Measurements from ENCODE around the gene RTN1.

Gene RTN1

GRCh38 chr14:59849411-59850130 lies 21.0 kb downstream of the RTN1 start:
- DNase-seq = no peak

GRCh38 chr14:59848671-59849070 lies 21.9 kb downstream of the RTN1 start:
- DNase-seq = no peak

- no peak for DNase-seq
These were observed 22.9 kb downstream of the RTN1 start for GRCh38 chr14:59847711-59848110.

GRCh38 chr14:59846595-59846994 lies 24.0 kb downstream of the RTN1 start:
- DNase-seq = no peak

DNA sequence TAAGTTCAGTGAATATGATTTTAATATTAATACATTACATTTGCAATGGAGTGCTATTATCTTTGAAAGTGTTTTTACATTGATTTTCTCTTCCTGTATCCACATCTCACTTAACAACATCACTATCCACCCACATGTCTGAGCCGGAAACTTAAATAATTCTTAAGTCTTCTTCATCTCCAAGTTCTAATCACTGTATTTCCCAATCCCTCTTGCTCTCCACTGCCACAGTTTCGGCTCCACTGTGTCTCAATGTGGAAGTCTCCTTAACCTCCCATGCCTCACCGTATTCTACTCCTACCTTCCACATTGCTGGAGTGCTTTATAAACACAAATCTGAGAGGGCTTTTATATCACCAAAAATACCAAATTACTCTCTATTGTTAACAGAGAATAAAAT lies 25.3 kb downstream of the RTN1 start:
- no peak for DNase-seq

- DNase-seq = no peak
These were observed 26.3 kb downstream of the RTN1 start for GRCh38 chr14:59844186-59844812.

DNA sequence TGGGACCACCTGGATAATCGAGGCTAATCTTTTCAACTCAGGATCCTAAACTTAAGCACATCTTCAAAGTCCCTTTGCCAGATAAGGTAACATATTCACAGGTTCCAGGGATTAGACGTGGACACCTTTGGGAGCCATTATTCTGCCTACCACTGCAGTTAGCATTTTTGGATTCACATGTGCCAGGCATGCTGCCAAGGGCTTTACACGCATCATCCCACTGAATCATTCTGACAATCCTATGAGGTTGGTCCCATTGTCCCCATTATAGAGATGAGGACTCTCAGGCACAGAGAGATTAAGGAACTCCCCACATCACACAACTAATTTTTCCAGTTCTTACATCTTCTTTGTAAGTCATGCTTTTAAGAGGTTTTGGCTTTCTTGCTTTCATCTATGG lies 34.5 kb downstream of the RTN1 start:
- DNase-seq = no peak

DNA sequence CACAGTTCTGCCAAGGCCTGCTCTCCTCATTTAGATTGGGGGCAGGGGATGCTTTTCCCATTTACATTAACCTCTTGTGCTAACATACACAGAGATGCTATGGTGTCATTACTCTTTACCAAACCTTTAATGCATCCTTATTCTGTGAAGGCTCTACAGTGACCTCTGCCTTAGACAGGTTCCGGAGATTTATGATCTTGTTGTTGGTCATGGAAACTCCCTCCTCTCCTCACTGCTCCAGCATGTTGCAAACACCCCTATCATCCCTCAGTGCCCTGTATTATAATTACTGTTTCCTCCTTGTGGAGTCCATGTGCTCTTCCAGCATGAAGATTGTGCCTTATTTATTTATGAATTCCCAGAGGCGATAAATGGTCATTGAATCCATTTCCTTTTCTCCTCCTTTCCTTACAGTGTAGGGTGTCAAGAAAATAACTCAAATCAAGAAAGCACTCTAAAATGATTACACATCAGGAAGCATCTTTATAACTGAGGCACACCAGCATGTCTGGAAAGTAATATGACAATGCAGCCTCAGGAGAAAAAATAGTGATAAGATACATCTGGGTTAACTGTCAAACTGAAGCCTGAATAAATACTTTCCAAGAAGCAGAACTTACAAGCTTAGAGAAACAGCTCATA lies 37.8 kb downstream of the RTN1 start:
- DNase-seq = no peak

DNA sequence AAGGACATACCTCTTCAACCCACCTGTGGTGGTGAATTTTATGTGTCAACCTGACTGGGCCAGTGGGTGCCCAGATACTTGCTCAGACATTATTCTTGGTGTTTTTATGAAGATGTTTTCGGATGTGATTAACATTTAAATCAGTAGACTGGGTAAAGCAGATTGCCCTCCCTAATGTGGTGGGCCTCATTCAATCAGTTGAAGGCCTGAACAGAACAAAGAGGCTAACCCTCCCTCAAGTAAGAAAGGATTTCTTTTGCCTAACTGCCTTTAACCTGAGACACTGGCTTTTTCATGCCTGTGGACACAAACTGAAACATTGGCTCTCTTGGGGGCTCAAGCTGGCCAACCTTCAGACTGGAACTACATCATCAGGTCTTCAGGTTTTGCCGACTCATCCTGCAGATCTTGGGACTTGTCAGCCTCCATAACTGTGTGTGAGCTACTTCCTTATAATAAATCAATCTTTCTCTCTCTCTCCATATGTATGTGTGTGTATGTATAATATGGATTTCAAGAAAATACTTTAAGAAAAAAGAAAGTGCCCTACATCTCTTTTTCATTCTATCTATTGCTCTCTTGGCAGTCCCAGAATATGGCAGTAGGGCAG lies 39.4 kb downstream of the RTN1 start:
- DNase-seq = no peak

GRCh38 chr14:59830338-59830734 lies 40.2 kb downstream of the RTN1 start:
- DNase-seq = no peak

DNA sequence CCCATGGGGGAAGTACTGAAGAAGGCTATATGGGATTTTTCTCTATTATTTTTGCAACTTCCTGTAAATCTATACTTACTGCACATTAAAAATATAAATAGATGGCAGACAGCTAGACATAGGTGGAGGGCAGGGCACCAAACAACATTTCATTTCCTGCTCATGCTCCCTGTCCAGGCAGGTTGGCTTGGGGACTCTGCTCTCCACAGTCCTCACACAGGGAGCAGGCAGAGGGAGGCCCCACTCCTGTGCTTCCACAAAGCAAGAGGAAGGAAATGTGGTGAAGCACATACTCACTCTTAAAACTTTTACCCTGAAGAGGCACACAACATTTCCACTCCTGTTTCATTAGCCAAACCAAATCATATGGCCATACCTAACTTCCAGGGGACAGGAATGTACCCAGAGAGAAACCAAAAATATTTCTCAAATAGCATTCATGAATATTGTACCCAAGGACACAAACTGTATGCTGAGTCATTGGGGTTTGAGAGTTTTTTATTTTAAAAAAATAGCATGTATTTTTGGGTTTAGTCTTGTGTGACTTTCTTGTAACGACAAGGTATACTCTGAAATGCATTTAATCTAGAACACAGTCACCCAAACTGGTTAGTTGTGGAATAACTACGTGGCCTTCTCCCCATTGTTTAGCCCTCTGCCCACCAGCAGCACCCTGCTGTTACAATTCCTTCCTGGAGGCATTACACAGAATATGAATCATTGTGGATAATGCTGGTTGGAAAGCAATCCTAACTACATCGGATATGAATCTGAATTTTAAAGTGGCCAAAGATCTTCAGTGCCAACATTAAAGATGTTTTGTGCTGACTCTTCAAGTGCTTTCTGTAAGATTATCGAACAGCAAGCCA lies 40.9 kb downstream of the RTN1 start:
- DNase-seq = no peak

DNA sequence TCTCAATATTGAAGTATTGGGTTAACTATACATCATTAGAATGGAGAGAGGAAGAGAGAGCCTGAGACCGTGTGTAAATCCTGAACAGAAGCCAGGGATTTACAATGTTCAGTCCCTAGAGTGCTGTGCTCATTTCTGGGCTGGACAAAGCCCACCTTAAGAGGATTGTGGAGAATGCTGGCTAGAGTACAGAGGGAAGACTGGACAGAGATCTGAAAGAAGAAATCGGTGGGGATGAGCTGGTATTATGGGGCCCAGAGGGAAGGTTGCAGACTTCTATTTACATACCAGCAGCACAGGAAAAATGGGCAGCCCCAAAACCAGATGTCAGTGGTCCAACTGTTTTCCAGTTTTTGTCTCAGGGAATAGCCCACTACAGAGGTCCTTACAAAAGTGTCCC lies 42.3 kb downstream of the RTN1 start:
- no peak for DNase-seq

DNA sequence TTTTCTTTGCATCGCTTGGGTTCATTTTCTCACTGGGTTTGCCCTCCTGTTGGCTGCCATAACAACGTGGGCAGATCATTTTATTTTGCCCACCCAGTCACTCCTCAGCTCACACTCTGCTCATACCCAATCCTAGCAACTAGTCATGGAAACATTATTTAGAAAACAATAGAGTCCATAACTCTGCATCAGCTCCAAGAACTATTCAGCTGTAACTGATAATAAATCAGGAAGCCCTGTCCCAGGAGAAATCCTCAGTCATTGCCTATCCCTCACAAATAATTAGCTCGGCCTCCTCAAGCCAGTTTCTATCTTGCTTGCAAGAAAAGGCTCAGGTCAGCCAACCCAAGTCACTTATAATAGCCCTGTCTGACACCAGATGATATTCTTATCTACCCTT lies 43.2 kb downstream of the RTN1 start:
- no peak for DNase-seq

- DNase-seq = no peak
These were observed 44.4 kb downstream of the RTN1 start for GRCh38 chr14:59826150-59826549.

DNA sequence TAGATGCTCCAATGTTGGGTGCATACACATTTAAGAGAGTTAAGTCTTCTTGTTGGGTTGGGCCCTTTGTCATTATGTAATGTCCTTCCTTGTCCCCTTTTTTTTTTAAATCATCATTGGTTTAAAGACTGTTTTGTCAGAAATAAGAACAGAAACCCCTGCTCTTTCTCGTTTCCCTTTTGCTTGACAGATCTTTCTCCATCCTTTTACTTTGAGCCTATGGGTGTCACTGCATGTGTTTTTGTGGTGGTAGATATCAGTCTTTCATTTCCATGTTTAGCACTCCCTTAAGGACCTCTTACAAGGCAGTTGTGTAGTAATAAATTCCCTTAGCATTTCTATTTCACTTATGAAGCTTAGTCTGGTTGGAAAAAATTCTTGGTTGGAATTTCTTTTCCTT lies 47.4 kb downstream of the RTN1 start:
- no peak for DNase-seq

DNA sequence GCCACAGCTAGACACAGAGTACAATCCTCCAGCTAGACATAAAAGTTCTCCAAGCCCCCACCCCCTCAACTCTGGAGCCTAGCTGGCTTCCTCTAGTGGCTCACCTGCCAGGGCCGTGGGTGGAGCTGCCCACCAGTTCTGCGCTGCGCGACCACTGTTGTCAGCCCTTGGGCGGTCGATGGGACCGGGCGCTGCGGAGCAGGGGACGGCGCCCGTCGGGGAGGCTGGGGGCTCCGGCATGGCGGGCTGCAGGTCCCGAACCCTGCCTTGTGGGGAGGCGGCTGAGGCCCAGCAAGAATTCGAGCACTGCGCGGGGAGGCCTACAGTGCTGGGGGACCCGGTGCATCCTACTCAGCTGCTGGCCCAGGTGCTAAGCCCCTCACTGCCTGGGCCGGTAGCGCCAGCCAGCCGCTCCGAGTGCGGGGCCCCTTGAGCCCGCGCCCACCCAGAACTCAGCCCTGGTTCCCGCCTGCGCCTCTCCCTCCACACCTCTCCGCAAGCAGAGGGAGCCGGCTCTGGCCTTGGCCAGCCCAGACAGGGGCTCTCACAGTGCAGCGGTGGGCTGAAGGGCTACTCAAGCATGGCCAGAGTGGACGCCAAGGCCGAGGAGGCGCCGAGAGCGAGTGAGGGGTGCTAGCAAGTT lies 51.0 kb downstream of the RTN1 start:
- no peak for DNase-seq

DNA sequence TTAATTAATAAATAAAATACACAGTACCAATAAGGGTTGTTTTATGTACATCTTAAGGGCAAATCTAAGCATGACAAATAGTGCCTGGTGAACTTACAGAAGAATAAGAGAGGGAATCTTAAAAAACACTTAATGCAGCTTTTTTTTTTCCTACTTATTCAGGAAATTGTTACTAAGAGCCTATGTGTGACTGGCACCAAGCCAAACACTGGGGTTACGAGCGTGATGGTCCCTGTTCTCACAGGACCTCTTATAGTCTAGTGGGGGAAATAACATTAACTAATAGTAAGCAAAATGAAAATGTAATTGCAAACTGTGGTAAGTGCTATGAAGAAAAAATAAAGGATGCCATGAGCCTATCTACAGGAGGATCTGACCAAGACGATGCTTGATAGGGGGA lies 53.6 kb downstream of the RTN1 start:
- DNase-seq = no peak

- no peak for DNase-seq
These were observed 55.6 kb downstream of the RTN1 start for GRCh38 chr14:59814988-59815387.

GRCh38 chr14:59811815-59812214 lies 58.8 kb downstream of the RTN1 start:
- DNase-seq = no peak

DNA sequence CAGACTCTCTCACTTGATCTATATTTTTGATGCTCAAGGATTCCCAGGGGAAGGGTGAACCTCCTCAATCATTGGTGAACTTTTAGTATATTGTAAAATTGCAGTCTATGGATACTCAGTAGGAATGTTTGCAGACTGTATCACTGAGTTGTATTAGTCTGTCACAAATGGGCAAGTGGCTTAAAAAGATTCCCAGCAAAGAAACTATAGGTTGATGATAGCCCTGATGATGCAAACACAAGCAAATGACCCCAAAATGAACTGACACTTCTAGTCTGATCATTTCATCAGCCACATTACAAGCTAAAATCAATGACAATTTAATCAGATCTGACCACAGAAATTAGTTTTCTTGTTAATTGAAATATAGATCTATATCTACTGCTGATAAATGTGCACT lies 59.5 kb downstream of the RTN1 start:
- no peak for DNase-seq

DNA sequence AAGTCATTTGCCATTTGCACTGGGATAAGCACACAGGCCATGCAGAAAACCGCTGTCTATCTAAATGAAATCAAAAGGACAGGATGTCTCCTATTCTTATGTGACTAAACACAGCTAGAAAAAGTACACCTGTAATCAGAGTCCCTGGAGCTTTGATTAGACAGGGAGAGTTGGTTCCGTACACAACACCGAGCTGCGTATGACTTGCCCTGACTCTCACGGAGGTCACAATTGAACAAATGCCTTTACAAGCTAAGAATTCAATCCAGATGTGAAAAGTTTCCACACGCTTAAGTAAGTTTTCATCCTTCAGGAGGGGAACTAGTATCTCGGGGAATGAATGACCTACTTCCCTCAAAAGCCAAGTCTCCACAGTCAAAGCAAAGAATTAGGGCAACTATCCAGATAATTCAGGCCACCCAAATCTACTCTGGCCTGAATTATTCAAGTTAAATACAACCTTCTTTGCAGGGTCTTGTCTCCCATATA lies 67.5 kb downstream of the RTN1 start:
- DNase-seq = no peak

DNA sequence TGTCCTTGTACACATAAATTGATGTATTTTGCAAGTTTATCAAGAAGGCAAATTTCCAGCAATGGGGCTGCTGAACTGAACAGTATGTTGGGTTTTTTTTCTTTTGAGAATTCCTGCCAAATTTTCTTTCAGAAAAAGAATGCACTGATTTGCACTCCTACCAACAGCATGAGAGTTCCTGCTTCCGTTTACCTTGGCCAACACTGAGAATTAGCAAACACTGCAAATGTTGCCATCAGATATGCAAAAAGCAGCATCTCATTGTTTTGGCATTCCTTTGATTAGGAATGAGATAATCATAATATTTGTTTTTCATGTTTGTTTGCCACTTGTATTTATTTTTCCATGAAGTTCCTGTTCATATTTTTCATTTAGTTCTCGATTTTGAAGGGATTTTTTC lies 82.4 kb downstream of the RTN1 start:
- no peak for DNase-seq
